Measurements from ENCODE around the gene TMPRSS7.

GRCh38 chr3:112111785-112112402 is 77.4 kb downstream of the TMPRSS7 start:
- TF ChIP-seq POLR2A (IDR thresholded peaks at IDR 0.05) (no peak), CTCF (IDR thresholded peaks at IDR 0.05) (peak in 2 of 3 donors; percentile 46 to 54), POLR2AphosphoS5 (IDR thresholded peaks at IDR 0.05) (no peak)
